ENCODE results near the gene KANK4. TPM values are rescaled to one million over a fixed set of nuclear protein-coding genes. Genes with fewer than 3 reads are reported as not detected.

KANK4 gene
- polyA plus RNA-seq, 2 of the 4 experiments (the other 2 are of a cell fraction): 0.66 to 0.81 TPM

GRCh38 chr1:62187548-62187947, 131.7 kb downstream of the KANK4 start:
- ATAC-seq (no peak), FAIRE-seq (no peak), DNase-seq (ENCODE audit: low read depth in 1 of 2, low spot score in 1 of 2) (no peak)
- no peaks in the 10 kb centered on the region for H3K4me1 ChIP-seq
- CTCF ChIA-PET: no interaction called here
- 92% methylated on average over 5 of the region's 5 CpGs for WGBS (ENCODE audit: missing lambda C conversion rate)
- TF ChIP-seq POLR2A (IDR thresholded peaks at IDR 0.05; ENCODE audit: low read length) (no peak), FOSB (CRISPR knock-in tag; IDR thresholded peaks at IDR 0.05) (no peak), ZNF302 (CRISPR knock-in tag; IDR thresholded peaks at IDR 0.05) (no peak), TFCP2L1 (CRISPR knock-in tag; IDR thresholded peaks at IDR 0.05) (no peak), NFE2L2 (conservative IDR thresholded peaks at IDR 0.05; ENCODE audit: low read length) (no peak), RAD21 (conservative IDR thresholded peaks at IDR 0.05 in 1 of 2, IDR thresholded peaks at IDR 0.05 in 1 of 2) (no peak), FOSL2 (IDR thresholded peaks at IDR 0.05) (no peak), FOSL2 (CRISPR knock-in tag; IDR thresholded peaks at IDR 0.05) (no peak), RFX5 (IDR thresholded peaks at IDR 0.05) (no peak), CEBPB (IDR thresholded peaks at IDR 0.05) (no peak), ZC3H11A (IDR thresholded peaks at IDR 0.05) (no peak)
- TF ChIP-seq, protein P1, sequence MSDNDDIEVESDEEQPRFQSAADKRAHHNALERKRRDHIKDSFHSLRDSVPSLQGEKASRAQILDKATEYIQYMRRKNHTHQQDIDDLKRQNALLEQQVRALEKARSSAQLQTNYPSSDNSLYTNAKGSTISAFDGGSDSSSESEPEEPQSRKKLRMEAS (IDR thresholded peaks at IDR 0.05): no peak
- no peak overlapping the region for H3K4me2 ChIP-seq
- POLR2A ChIA-PET: no interaction called here
- no peaks in the 10 kb centered on the region for H3K9me3 ChIP-seq
- H3K4me3 ChIP-seq: no peak overlapping the region
- no peak overlapping the region for H3K27ac ChIP-seq

Small RNA genes within 50 kb of the gene (small RNA-seq; reads per million reads assigned to genes)
- 0 reads per million in 6 experiments for gene RNU6-371P

Other genes with a start within 250 kb of the KANK4 start
- not detected in 2 replicates for gene L1TD1, start 124.6 kb downstream of the KANK4 start, polyA plus RNA-seq (2011; rRNA removed)
- gene L1TD1, start 124.6 kb downstream of the KANK4 start, polyA plus RNA-seq (2017; fragmentation: RNase III; extraction: RNeasy Plus Mini Kit Qiagen cat#74134 plus additional on column Dnase treatment): not detected in 3 replicates
- gene USP1, start 117.6 kb upstream of the KANK4 start, polyA plus RNA-seq (2011; rRNA removed): 18.5 and 31.4 TPM in 2 replicates
- 23.5 to 26.4 TPM (median 24.8 TPM) in 3 replicates for gene USP1, start 117.6 kb upstream of the KANK4 start, polyA plus RNA-seq (2017; fragmentation: RNase III; extraction: RNeasy Plus Mini Kit Qiagen cat#74134 plus additional on column Dnase treatment)

Data from A549 (cell line).